Retinal pigment epithelial cell (primary cell): ENCODE data around the gene MDN1.

ENCODE experiments used
- DNase-seq: peaks from one replicate; pipeline ENCODE4 v3.0.0-alpha.2; 2010; ENCODE audit warnings: low read depth
- H3K4me3 ChIP-seq: 2 replicates; pipeline ENCODE4 v1.5.1; 2011; ENCODE audit warnings: mild to moderate bottlenecking, low read length, control low read depth, moderate library complexity
- CTCF ChIP-seq: conservative IDR thresholded peaks from 2 replicates; pipeline ENCODE4 v1.5.1; 2011; ENCODE audit warnings: low read depth, low read length, control low read depth, inconsistent platforms

MDN1 gene

DNA sequence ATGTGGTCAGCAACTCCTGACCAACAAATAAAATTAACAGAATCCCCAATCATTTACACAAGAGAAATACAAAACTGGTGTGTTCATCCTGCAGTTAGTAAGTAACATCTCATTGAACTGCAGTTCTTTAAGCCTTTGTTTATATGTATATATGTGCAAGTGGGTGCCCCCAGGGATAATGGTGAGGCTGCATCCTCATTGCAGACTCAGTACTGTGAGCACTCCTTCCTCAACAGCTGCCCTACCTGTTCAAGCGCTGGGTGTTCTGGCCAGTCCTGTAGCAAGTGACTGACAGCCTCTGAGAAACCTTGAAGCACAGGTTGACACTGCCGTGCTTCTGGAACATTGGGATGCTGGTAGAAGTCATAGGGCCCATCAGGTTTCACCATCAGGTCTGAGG, 131.3 kb downstream of the MDN1 start:
- H3K4me3 ChIP-seq = no peak overlapping the region
- DNase-seq = no peak
- no peak for TF ChIP-seq CTCF

GRCh38 chr6:89685311-89685710, 134.3 kb downstream of the MDN1 start:
- H3K4me3 ChIP-seq = no peak overlapping the region
- no peak for DNase-seq
- no peak for TF ChIP-seq CTCF

DNA sequence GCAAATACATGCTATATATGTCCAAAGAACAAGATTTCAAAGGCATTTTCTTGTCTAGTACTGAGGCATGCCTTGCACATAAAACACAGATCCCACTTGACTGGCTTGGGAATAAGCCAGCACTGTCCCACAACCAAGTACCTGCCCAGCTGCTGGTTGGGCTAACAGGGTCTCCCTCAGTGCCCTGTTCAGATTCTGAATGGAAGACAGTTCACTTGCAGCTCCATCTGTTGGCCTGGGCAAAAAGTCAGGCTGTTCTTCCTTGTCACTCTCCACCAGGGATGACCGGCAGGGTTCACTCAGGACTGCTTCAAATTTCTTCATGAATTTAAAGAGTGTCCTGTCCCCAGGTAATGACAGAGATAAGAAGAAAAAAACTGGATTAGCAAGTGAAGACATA, 136.6 kb downstream of the MDN1 start:
- no peak for TF ChIP-seq CTCF
- H3K4me3 ChIP-seq = no peak overlapping the region
- DNase-seq = no peak

DNA sequence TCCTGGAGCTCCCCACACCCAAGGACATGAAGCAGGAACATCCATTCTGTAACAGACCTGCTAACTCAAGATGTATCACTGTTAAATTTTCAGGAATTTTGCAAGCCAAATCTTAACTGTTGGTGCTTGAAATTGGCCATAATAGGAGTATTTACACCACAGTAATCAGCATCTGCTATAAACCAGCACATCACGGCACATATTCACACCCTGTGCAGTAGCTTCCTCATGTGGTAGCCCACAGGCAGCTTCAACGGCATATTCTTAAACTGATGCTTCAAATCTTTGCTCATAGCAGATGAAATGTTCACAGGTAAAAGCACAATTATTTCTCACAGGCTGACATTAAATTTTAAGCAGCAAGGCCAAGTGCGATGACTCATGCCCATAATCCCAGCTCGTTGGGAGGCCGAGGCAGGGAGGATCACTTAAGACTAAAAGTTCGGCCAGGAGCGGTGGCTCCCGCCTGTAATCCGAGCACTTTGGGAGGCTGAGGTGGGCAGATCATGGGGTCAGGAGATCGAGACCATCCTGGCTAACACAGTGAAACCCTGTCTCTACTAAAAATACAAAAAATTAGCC, 137.5 kb downstream of the MDN1 start:
- no peak for TF ChIP-seq CTCF

GRCh38 chr6:89680551-89680950, 139.0 kb downstream of the MDN1 start:
- no peak overlapping the region for H3K4me3 ChIP-seq
- DNase-seq = no peak
- no peak for TF ChIP-seq CTCF

More for the DNA sequence above, 137.5 kb downstream of the MDN1 start:
- no peak for DNase-seq
- H3K4me3 ChIP-seq = no peak overlapping the region

DNA sequence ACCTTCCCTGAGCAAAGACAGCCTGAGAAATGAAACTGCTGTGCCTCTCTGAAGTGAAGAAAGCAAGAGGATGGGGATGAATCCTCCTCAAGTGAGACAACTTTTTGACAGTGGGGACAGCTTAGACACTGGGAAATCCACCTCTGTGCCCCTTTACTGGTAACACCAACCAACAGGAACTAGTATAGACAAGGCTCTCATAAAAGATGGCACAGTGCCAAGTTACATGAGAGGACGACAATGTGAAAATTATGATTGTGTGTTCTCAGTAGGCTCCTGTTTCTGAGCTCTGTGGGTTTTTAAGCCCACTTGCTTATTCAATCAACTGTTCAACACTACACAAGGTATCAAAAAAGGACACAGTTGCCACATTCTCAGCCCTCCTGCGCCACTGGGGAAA, 139.4 kb downstream of the MDN1 start:
- TF ChIP-seq CTCF = no peak
- H3K4me3 ChIP-seq = no peak overlapping the region
- no peak for DNase-seq

- no peak overlapping the region for H3K4me3 ChIP-seq
- no peak for DNase-seq
- no peak for TF ChIP-seq CTCF
These were observed 140.1 kb downstream of the MDN1 start for GRCh38 chr6:89679215-89680120.
